HG03196 (cell line): Measurements from ENCODE around the gene GATD1.

ENCODE experiments used
- ATAC-seq: cut with Tn5 transposase; IDR thresholded peaks from one replicate; pipeline ENCODE4 v1.9.1; 2021; ENCODE audit not compliant: unreplicated experiment

GATD1 gene

DNA sequence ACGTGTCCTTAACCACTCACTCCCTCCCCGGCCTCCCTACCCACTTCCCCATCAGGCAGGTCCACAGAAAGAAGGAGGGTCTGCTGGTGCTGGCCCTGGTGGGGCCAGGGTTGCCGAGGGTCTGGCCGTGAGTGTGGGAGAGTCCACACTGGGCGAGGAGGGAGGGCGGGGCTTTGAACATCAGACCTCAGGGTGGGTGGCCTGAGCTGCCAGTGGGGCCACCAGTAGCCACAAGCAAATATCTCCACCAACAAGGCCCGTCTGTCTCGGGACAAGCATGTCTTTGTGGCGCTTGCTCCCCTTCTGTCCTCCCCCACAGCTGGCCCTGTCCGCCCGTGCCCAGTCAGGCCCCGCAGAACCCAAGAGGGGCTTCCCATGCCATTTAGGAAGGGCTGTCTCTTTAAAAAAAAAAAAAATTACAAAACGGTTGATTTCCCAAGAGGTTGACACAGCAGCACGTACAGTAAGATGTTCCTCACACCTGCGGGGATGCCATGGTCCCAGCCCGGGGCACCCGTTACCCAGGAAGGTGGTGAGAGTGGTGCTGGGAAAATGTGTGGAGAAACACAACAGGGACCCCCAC is 47.7 kb downstream of the GATD1 start:
- no peak for ATAC-seq

DNA sequence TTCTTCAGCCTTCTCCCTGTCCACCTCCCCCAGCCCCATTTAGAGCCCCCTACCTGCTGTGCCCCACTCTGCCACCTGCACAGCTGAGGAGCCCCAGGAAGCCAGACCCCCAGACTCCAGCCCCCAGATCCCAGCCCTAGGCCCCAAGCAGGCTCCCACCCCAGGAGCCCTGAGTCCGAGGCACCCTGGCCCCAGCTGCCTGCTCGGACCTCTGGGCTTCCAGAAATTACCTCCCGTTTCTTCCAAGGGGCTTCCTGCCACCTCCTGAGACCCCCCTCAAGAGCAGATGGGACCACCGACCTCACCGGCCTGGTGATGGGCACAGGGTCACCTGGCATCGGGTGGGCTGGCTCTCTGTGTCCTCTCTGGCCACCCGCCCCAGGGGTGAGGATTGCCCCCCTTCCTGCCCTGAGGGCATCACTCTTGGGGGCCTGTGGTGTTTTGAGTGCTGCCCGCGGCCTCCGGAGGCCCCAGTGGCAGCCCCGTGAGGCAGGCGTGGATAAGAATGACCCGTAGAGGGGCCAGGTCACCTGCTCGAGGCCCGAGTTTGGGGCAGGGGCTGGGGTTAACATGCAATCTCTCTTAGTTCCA is 48.3 kb downstream of the GATD1 start:
- ATAC-seq = no peak

DNA sequence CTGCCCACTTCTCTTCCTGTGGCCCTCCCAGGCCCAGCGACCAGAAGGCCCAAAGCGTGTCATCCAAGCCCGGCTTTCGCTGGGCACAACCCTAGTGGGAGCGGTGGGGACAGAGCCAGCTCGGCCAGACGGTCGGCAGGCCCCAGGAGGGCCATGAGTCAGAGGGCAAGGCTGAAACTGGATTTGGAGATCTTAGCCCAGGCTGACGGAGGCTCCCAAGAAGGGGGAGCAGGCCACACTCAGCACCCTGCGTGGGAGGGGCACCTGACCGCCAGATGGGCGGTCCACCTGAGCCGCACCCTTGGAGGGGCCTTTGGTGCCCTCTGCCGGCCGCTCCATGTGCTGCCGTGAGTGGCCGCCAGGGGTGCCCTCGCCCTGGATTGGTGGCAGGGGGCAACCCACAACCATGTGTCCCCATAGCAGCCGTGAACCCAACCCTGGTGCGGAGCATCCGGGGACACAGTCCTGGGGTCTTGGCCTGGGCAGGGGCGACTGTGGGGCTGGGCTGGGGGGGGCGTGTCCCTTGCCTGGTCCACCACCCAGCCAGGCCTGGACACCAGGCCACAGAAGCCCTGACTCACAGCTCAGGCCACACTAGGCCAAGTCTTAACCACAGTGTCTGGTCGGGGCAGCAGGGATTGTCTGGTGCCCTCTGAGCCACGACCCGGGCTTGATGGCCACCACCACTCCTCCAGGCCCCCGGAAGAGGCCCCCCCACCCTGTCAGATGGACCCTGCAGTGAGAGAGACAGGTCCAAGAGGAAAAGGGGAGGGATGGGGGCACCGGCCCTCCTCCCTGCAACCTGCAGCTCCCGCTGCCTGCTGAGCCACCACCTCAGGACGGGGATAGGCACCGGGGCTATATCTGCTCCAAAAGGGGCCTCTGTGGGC is 49.2 kb downstream of the GATD1 start:
- no peak for ATAC-seq

DNA sequence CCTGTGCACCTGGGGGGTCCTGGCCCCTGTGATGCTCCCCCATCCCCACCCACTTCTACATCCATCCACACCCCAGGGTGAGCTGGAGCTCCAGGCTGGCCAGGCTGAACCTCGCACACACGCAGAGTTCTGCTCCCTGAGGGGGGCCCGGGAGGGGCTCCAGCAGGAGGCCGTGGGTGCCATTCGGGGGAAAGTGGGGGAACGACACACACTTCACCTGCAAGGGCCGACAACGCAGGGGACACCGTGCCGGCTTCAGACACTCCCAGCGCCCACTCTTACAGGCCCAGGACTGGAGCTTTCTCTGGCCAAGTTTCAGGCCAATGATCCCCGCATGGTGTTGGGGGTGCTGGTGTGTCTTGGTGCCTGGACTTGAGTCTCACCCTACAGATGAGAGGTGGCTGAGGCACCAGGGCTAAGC is 50.0 kb downstream of the GATD1 start:
- ATAC-seq = no peak

DNA sequence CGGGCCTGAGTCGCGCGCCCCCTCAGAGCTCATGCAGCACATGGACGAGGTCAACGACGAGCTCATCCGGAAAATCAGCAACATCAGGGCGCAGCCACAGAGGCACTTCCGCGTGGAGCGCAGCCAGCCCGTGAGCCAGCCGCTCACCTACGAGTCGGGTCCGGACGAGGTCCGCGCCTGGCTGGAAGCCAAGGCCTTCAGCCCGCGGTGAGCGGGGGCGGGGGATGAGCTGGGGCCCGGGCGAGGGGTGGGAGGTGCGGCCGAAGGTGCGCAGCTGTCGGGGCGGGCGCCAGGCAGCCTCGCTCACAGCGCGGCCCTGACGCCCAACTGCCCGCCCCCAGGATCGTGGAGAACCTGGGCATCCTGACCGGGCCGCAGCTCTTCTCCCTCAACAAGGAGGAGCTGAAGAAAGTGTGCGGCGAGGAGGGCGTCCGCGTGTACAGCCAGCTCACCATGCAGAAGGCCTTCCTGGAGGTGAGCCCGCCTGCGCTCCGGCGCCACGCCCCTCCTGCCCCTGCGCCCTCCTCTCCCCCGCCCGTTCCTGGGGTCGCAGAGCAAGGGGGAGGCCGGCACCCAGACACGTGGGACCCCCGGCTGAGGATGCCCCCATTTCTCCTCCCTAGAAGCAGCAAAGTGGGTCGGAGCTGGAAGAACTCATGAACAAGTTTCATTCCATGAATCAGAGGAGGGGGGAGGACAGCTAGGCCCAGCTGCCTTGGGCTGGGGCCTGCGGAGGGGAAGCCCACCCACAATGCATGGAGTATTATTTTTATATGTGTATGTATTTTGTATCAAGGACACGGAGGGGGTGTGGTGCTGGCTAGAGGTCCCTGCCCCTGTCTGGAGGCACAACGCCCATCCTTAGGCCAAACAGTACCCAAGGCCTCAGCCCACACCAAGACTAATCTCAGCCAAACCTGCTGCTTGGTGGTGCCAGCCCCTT is 50.7 kb downstream of the GATD1 start:
- ATAC-seq = no peak

DNA sequence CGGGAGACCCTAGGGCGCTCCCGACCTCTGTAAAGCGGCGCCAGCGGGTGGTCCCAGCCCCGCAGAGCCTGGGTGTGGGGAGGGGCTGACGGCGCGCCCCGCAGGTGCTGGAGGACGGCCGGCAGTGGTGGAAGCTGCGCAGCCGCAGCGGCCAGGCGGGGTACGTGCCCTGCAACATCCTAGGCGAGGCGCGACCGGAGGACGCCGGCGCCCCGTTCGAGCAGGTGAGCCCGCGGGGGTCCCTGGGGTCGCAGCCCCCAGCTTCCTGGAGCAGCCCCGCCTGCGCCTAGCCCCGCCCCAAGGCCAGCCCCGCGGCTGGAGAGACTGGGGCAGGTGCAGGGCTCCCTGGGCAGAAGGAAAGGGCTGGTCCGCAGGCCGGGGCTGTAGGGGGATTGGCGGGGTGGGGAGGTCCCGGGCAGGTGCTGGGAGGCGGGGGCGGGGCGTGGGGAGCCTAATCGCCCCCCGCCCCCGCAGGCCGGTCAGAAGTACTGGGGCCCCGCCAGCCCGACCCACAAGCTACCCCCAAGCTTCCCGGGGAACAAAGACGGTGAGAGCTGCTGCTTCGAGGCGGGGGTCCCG is 51.6 kb downstream of the GATD1 start:
- ATAC-seq = no peak

DNA sequence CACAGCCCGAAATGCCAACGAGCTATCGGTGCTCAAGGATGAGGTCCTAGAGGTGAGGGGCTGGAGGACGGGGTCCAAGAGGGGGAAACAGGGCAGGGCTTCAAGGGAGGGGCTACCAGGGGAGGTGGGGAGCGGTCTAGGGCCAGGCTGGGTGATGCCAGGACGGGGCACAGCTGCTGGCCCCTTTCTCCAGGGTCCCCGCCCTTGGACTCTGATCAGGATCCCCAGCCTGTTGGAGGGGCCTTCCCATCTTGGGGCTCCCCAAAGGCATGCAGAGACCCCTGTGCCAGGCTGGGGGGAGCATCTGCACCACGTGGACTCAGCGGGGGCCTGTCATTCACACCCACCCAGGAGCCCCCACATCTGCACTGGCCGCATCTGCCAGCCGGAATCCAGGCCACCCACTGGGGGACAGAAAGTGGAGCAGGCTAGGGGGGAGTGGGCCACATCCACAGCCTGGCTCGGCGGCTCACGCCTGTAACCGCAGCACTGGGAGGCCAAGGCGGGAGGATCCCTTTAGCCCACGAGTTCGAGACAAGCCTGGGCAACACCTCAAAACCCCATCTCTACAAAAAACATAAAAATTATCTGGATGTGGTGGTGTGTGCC is 52.4 kb downstream of the GATD1 start:
- no peak for ATAC-seq

DNA sequence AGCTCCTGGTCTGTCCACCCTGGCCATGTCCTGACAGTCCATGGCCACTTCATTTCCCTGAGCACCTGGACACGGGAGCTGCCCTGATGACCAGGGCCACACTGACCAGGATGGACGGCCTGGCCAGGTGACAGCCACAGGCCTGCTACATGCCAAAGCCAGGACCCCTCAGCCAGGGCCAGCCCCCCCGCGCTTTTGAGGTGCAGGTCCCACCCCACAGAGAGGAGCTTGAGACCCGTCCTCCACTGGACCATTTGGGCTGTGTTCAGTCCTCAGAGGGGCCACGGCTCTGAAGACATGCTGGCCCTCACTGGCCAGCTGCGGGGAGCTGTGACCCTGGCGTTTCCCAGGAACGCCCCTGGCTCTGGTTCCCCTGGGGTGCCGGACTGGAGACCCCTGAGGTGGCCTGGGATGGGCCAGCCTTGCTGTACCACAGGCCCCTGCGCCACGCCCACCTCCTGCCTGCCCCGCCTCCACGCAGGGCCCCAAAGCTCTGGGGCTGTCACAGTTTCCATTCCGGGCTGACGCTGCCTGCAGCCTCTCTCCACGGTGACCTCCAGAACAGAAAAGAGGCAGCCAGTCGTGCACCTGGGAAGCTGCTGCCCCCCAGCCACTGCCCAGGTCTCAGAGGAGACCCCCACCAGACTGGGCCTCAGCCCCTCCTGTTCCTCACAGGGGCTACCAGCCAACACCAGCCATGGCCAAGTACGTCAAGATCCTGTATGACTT is 53.1 kb downstream of the GATD1 start:
- ATAC-seq = no peak

DNA sequence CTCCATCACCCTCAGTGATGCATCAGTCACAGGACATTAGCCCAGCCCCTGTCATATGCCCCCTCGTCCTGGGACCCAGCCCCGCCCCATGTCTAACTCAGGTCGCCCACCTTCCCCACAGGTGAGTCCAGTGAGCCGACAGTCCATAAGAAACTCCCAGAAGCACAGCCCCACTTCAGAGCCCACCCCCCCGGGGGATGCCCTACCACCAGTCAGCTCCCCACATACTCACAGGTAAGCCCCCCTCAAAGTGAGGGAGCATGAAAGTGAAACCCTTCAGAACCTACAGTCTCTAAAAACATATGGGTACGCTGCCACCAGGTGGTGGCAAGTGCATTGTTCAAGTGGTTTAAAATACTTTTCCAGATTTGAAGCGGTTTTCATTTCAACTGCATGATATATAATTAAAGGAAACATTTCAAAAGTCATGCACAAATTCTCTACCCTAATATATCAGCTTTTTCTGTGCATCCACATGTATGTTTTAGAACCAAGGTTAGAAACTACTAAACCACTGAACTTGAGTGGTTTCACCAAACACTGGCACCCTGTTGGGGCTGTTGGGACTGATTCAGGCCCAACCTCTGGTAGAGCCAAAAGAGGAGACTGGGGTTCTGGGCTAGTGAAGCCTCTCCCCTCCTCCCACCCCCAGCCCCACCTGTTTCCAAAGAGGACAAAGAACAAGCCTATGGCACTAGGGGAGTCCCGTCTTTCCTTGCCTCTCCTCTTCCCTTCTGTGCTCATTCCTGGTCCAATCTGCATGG is 54.0 kb downstream of the GATD1 start:
- no peak for ATAC-seq

DNA sequence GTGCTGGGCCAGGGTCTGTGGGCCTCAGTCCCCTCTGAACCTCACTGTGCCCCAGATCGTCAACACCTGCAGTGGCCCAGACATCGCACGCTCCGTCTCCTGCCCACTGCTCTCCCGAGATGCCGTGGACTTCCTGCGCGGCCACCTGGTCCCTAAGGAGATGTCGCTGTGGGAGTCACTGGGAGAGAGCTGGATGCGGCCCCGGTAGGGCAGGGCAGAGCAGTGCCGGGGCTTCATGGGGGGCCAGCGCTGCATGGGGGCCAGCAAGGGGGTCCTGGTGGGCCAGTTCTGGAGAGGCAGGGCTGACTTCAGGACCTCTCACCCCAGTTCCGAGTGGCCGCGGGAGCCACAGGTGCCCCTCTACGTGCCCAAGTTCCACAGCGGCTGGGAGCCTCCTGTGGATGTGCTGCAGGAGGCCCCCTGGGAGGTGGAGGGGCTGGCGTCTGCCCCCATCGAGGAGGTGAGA is 54.9 kb downstream of the GATD1 start:
- ATAC-seq = no peak

DNA sequence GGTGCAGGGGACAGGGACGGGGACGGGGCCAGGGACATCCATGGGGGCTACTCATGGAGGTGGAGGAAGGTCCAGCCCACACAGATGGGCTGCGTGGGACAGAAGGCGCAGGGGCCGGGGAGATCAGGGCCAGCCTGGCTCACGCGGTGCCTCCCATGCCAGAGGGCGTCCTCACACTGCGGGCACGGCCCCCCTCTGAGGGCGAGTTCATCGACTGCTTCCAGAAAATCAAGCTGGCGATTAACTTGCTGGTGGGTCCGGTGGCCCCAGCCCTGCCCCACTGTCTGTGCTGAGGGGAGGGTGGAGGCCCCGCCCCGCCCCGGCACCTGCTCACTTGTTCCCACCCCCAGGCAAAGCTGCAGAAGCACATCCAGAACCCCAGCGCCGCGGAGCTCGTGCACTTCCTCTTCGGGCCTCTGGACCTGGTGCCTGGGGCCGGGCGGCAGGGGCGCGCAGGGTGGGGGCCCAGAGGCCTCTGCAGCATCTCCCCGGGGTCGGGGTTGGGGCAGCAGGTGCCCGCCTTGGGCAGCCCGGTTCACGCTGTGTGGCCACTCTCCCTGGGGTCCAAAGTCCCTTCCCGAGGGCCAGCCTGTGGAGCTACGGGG is 55.4 kb downstream of the GATD1 start:
- no peak for ATAC-seq

DNA sequence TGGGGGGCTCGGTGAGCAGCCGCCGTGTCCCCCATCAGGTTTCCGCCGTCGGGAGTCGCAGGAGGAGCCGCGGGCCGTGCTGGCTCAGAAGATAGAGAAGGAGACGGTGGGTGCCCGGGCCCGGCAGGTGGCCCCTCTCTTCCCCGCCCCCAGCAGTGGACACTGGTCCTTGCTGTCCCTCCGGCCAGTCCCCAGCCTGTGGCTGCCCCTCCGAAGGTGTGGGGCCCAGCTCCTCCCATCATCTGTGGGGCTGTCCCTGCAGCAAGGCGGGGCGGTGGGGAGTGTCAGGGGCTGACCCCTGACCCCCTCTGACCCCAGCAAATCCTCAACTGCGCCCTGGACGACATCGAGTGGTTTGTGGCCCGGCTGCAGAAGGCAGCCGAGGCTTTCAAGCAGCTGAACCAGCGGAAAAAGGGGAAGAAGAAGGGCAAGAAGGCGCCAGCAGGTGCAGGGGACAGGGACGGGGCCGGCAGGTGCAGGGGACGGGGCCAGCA is 56.0 kb downstream of the GATD1 start:
- no peak for ATAC-seq

DNA sequence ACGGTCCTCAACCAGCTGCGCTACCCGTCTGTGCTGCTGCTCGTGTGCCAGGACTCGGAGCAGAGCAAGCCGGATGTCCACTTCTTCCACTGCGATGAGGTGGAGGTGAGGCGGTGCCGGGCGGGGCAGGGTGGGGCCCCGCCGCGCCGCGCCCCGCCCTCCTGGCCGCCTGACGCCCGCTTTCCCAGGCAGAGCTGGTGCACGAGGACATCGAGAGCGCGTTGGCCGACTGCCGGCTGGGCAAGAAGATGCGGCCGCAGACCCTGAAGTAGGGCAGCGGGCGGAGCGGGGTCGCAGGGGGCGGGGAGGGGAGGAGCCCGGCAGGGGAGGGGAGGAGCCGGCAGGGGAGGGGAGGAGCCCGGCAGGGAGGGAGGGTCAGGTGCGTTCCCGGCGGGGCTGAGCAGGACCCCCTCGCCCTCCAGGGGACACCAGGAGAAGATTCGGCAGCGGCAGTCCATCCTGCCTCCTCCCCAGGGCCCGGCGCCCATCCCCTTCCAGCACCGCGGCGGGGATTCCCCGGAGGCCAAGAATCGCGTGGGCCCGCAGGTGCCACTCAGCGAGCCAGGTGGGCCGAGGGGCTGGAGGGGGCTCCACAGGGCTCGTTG is 56.5 kb downstream of the GATD1 start:
- no peak for ATAC-seq

DNA sequence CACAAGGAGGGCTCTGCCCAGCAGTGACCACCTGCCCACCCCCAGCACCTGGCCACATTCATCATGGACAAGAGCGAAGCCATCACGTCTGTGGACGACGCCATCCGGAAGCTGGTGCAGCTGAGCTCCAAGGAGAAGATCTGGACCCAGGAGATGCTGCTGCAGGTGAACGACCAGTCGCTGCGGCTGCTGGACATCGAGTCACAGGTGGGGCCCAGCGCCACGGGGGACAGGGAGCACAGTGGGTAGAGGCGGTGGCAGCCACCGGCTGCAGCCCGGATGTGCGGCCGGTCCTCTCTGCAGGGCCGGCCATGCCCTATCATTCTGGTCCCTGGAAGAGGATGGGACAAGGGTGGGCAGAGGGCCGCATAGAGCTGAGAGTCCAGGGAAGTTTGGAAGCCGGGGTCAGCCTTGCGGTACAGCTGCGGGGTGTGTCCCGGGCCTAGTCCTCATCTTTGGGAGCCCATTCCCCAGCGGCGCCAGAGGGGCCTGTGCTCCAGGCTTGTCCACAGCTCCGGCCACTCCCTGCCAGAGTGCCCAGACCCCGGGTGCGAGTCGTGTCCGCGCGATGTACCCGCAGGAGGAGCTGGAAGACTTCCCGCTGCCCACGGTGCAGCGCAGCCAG is 57.2 kb downstream of the GATD1 start:
- no peak for ATAC-seq

DNA sequence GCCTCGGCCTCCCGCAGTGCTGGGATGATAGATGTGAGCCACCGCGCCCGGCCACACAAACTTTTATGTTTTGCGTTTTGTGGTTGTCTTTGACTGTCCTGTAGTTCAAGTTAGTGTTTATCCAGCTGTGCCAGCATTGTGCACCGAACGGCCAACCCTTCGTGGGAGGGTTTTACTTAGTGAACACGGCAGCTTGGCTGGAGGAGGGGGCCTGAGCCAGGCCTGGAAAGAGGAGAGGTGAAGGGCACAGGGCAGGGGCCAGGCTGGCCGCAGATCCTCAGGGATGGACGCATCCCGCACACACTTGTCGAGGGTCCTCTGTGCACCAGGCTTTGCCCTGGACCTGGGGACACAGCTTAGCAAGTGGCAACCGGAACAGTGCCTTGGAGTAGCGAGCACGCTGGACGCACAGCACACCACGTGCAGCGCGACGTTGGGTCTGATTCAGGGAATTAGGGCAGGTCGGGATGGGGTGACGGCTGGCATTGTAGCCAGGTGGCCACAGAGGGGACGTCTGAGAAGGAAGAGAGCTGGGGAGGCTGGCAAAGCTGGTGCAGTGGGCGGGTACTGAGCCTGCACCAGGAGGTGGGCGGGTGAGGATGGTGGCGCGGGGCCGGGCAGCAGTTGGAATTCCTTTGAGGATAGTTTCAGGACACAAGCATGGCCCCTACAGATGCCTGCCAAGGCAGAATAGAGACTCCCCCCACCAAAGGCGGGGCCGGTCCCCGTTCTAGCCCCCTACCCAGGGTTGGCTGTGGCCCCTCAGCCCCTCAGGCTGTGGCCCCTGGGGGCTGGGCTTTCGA is 57.9 kb downstream of the GATD1 start:
- ATAC-seq = no peak
